CD1c-positive myeloid dendritic cell (primary cell): ENCODE measurements around the gene GNB1.
A peak's percentile ranks its signal among the peaks of the same experiment; 100 is the strongest.
"Not testable (repeated sequence)": the region's sequence is repeated elsewhere in the genome, so short reads cannot be mapped to it uniquely, and the experiment has no call there.

Experiments used
- DNase-seq: peaks from one replicate; pipeline ENCODE4 v3.0.0-alpha.2; 2016; ENCODE audit errors: extremely low spot score

The GNB1 gene

GRCh38 chr1:1763657-1764621 is 126.9 kb downstream of the GNB1 start:
- peak; percentile 91 for DNase-seq

- DNase-seq, result no peak
These were observed 129.1 kb downstream of the GNB1 start for GRCh38 chr1:1761504-1762376.

GRCh38 chr1:1760715-1761114 is 130.2 kb downstream of the GNB1 start:
- DNase-seq, result no peak

- DNase-seq, result no peak
These were observed 130.6 kb downstream of the GNB1 start for GRCh38 chr1:1760345-1760650.

GRCh38 chr1:1759456-1760344 is 131.2 kb downstream of the GNB1 start:
- no peak for DNase-seq

- DNase-seq, result no peak
These were observed 132.0 kb downstream of the GNB1 start for GRCh38 chr1:1758692-1759455.

- DNase-seq, result no peak
These were observed 132.7 kb downstream of the GNB1 start for GRCh38 chr1:1758059-1758621.

- no peak for DNase-seq
These were observed 133.3 kb downstream of the GNB1 start for GRCh38 chr1:1757422-1758058.

GRCh38 chr1:1756661-1757421 is 134.0 kb downstream of the GNB1 start:
- DNase-seq, result no peak

GRCh38 chr1:1755852-1756251 is 135.0 kb downstream of the GNB1 start:
- DNase-seq, result no peak

GRCh38 chr1:1755426-1755825 is 135.5 kb downstream of the GNB1 start:
- DNase-seq, result no peak

GRCh38 chr1:1754051-1754815 is 136.7 kb downstream of the GNB1 start:
- DNase-seq, result no peak

- no peak for DNase-seq
These were observed 137.3 kb downstream of the GNB1 start for GRCh38 chr1:1753607-1754005.

- no peak for DNase-seq
These were observed 138.0 kb downstream of the GNB1 start for GRCh38 chr1:1752636-1753606.

- no peak for DNase-seq
These were observed 138.7 kb downstream of the GNB1 start for GRCh38 chr1:1752190-1752589.

- DNase-seq, result not testable (repeated sequence)
These were observed 140.9 kb downstream of the GNB1 start for GRCh38 chr1:1749941-1750340.

GRCh38 chr1:1748686-1749321 is 142.1 kb downstream of the GNB1 start:
- DNase-seq, result no peak
